ENCODE measurements around the gene TBC1D22A. TPM values are rescaled to one million over a fixed set of nuclear protein-coding genes. Genes with fewer than 3 reads are reported as not detected.
A peak's percentile ranks its signal among the peaks of the same experiment; 100 is the strongest.

The TBC1D22A gene
- polyA plus RNA-seq, 1 experiment: 19.8 TPM

GRCh38 chr22:46871826-46872225, 109.4 kb downstream of the TBC1D22A start:
- ChIA-PET CTCF (no interaction called here), POLR2A (no interaction called here)
- no peak overlapping the region for H3K27ac ChIP-seq (ENCODE audit: low read depth, low read length)
- H3K27me3 ChIP-seq (ENCODE audit: control insufficient read depth, insufficient read depth, low read length): no peaks in the 10 kb centered on the region
- H3K4me3 ChIP-seq (ENCODE audit: low read depth, low read length): no peak overlapping the region
- TF ChIP-seq CTCF (IDR thresholded peaks at IDR 0.05; ENCODE audit: low read depth, low read length): no peak
- no peak for DNase-seq (ENCODE audit: low read depth, low spot score)
- 0 out of 2 replicates have a peak, but pooled peaks cover 2% of the 10 kb centered on the region for H3K9me3 ChIP-seq (ENCODE audit: control insufficient read depth, insufficient read depth, low read length)

DNA sequence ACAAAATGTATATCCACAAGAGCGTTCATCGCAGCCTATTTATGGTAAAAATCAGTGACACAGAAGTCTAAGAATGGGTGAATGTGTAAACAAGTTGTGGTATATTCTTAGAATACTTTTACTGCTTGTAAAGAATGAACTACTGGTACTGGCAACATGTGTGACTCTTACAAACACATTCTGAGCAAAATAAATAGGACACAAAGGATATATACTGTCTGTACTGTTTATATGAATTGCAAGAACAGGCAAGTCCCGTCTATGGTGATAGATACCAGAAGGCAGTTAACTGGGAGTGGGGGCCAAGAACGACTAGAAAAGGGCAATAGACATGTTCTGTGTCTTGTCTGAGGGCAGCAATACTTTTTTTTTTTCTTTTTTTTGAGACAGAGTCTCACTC, 112.6 kb downstream of the TBC1D22A start:
- ChIA-PET CTCF (no interaction called here), POLR2A (no interaction called here)
- Histone ChIP-seq H3K9me3 (ENCODE audit: control insufficient read depth, insufficient read depth, low read length) (peaks cover 2% of the 10 kb centered on the region; the same call in 1 of the 2 replicates), H3K4me3 (ENCODE audit: low read depth, low read length) (no peak overlapping the region), H3K27me3 (ENCODE audit: control insufficient read depth, insufficient read depth, low read length) (no peaks in the 10 kb centered on the region), H3K27ac (ENCODE audit: low read depth, low read length) (no peak overlapping the region)
- no peak for TF ChIP-seq CTCF (IDR thresholded peaks at IDR 0.05; ENCODE audit: low read depth, low read length)
- peak; percentile 18 for DNase-seq (ENCODE audit: low read depth, low spot score)

GRCh38 chr22:46876357-46876934, 114.0 kb downstream of the TBC1D22A start:
- ChIA-PET CTCF (no interaction called here), POLR2A (no interaction called here)
- Histone ChIP-seq H3K27ac (ENCODE audit: low read depth, low read length) (no peak overlapping the region), H3K9me3 (ENCODE audit: control insufficient read depth, insufficient read depth, low read length) (no peaks in the 10 kb centered on the region; the same call in 1 of the 2 replicates), H3K4me3 (ENCODE audit: low read depth, low read length) (no peak overlapping the region), H3K27me3 (ENCODE audit: control insufficient read depth, insufficient read depth, low read length) (no peaks in the 10 kb centered on the region)
- no peak for DNase-seq (ENCODE audit: low read depth, low spot score)
- no peak for TF ChIP-seq CTCF (IDR thresholded peaks at IDR 0.05; ENCODE audit: low read depth, low read length)

- CTCF ChIA-PET: interaction anchor here (1.3 to 1.6 kb wide), 3 partner anchors 10 to 33 kb away, joined by 4 to 5 read pairs (median 4); no protein-coding TSS in a partner anchor
- Histone ChIP-seq H3K4me3 (ENCODE audit: low read depth, low read length) (no peak overlapping the region), H3K9me3 (ENCODE audit: control insufficient read depth, insufficient read depth, low read length) (no peaks in the 10 kb centered on the region; the same call in 1 of the 2 replicates), H3K27me3 (ENCODE audit: control insufficient read depth, insufficient read depth, low read length) (no peaks in the 10 kb centered on the region), H3K27ac (ENCODE audit: low read depth, low read length) (no peak overlapping the region)
- TF ChIP-seq CTCF (IDR thresholded peaks at IDR 0.05; ENCODE audit: low read depth, low read length): no peak
- no peak for DNase-seq (ENCODE audit: low read depth, low spot score)
- POLR2A ChIA-PET: interaction anchor here (0.7 kb wide), 1 partner anchor 12 kb away, joined by 9 read pairs; no protein-coding TSS in a partner anchor
These were observed 115.9 kb downstream of the TBC1D22A start for GRCh38 chr22:46878191-46878948.

GRCh38 chr22:46879083-46879482, 116.6 kb downstream of the TBC1D22A start:
- no peak for TF ChIP-seq CTCF (IDR thresholded peaks at IDR 0.05; ENCODE audit: low read depth, low read length)
- Histone ChIP-seq H3K9me3 (ENCODE audit: control insufficient read depth, insufficient read depth, low read length) (no peaks in the 10 kb centered on the region; the same call in 1 of the 2 replicates), H3K4me3 (ENCODE audit: low read depth, low read length) (no peak overlapping the region), H3K27ac (ENCODE audit: low read depth, low read length) (no peak overlapping the region), H3K27me3 (ENCODE audit: control insufficient read depth, insufficient read depth, low read length) (no peaks in the 10 kb centered on the region)
- POLR2A ChIA-PET: interaction anchor here (0.7 kb wide), 2 partner anchors 13 to 85 kb away, joined by 5 to 9 read pairs; no protein-coding TSS in a partner anchor
- no peak for DNase-seq (ENCODE audit: low read depth, low spot score)
- CTCF ChIA-PET: interaction anchor here (1.3 to 1.6 kb wide), 2 partner anchors 11 to 34 kb away, joined by 4 to 5 read pairs; no protein-coding TSS in a partner anchor

Data from AG04450 (cell line).